ENCODE data around the gene UNC13D. TPM values are rescaled to one million over a fixed set of nuclear protein-coding genes. Genes with fewer than 3 reads are reported as not detected.
A peak's percentile ranks its signal among the peaks of the same experiment; 100 is the strongest.
"Not testable (repeated sequence)": the region's sequence is repeated elsewhere in the genome, so short reads cannot be mapped to it uniquely, and the experiment has no call there.

Gene UNC13D
- total RNA-seq, 1 donor from 2014 or later = 7.1 TPM

- TF ChIP-seq CTCF (conservative IDR thresholded peaks at IDR 0.05) = no peak
- peaks cover 43% of the 10 kb centered on the region for H3K4me1 Mint-ChIP-seq (ENCODE audit: unreplicated experiment)
- peaks cover 5% of the 10 kb centered on the region for H3K27me3 Mint-ChIP-seq
- H3K4me3 Mint-ChIP-seq = peak overlapping the region; percentile 98
- peak overlapping the region; percentile 100 for H3K27ac Mint-ChIP-seq
- DNase-seq (ENCODE audit: extremely low spot score, unreplicated experiment) = no peak
- peaks cover 38% of the 10 kb centered on the region for H3K36me3 Mint-ChIP-seq
- peaks cover 5% of the 10 kb centered on the region for H3K9me3 Mint-ChIP-seq
These were observed 64.0 kb downstream of the UNC13D start for GRCh38 chr17:75779987-75780889.

DNA sequence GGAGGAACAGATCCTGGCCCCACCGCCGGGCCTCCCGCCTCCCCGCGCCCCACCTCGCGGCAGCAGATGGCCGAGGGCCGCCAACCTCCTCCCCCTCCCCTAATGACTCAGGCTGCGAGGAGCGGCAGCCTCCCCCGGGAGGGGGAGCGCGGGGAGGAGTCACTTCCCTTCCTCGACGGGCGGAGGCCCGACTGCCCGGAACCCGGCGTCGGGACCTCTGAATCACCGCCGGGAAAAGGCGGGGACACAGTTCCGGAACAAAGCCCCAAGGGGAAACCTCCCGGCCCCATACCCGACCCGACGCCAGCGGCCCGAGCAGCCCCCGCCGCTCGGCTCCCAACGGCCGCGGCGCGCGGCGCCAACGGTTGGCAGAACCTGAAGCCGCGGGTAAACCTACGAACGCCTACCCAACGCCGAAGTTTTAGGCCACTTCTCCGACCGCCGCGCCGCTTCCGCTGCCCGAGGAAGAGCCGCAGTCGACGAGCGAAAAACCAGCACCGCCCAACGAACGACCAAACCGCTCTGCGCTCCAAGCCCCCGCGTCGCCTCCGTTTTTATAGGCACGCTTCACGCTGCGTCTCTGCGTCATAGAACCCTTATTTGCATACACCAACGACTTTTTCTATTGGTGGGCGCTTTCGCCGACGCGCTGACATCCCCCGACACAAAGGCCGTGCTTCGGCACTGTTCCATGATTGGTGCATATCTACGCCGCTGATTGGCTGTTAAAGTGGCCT lies 64.8 kb downstream of the UNC13D start:
- peaks cover 38% of the 10 kb centered on the region for H3K36me3 Mint-ChIP-seq
- TF ChIP-seq CTCF (conservative IDR thresholded peaks at IDR 0.05) = peak; percentile 31
- H3K9me3 Mint-ChIP-seq = peaks cover 5% of the 10 kb centered on the region
- peaks cover 5% of the 10 kb centered on the region for H3K27me3 Mint-ChIP-seq
- peaks cover 42% of the 10 kb centered on the region for H3K4me1 Mint-ChIP-seq (ENCODE audit: unreplicated experiment)
- peak; percentile 94 for DNase-seq (ENCODE audit: extremely low spot score, unreplicated experiment)
- peak overlapping the region; percentile 100 for H3K27ac Mint-ChIP-seq
- H3K4me3 Mint-ChIP-seq = peak overlapping the region; percentile 98

- peaks cover 5% of the 10 kb centered on the region for H3K9me3 Mint-ChIP-seq
- H3K4me1 Mint-ChIP-seq (ENCODE audit: unreplicated experiment) = peaks cover 41% of the 10 kb centered on the region
- peak; percentile 82 for TF ChIP-seq CTCF (conservative IDR thresholded peaks at IDR 0.05)
- H3K27ac Mint-ChIP-seq = peak overlapping the region; percentile 82
- H3K27me3 Mint-ChIP-seq = peaks cover 5% of the 10 kb centered on the region
- no peak for DNase-seq (ENCODE audit: extremely low spot score, unreplicated experiment)
- peaks cover 38% of the 10 kb centered on the region for H3K36me3 Mint-ChIP-seq
- peak overlapping the region; percentile 98 for H3K4me3 Mint-ChIP-seq
These were observed 65.3 kb downstream of the UNC13D start for GRCh38 chr17:75778861-75779249.

- Mint-ChIP-seq H3K4me1 (ENCODE audit: unreplicated experiment) (peaks cover 36% of the 10 kb centered on the region), H3K36me3 (peaks cover 38% of the 10 kb centered on the region), H3K27ac (peak overlapping the region; percentile 82), H3K4me3 (peak overlapping the region; percentile 98)
- DNase-seq (ENCODE audit: extremely low spot score, unreplicated experiment); H3K27me3 Mint-ChIP-seq; H3K9me3 Mint-ChIP-seq: not testable (repeated sequence)
These were observed 65.9 kb downstream of the UNC13D start for GRCh38 chr17:75778066-75778860.

DNA sequence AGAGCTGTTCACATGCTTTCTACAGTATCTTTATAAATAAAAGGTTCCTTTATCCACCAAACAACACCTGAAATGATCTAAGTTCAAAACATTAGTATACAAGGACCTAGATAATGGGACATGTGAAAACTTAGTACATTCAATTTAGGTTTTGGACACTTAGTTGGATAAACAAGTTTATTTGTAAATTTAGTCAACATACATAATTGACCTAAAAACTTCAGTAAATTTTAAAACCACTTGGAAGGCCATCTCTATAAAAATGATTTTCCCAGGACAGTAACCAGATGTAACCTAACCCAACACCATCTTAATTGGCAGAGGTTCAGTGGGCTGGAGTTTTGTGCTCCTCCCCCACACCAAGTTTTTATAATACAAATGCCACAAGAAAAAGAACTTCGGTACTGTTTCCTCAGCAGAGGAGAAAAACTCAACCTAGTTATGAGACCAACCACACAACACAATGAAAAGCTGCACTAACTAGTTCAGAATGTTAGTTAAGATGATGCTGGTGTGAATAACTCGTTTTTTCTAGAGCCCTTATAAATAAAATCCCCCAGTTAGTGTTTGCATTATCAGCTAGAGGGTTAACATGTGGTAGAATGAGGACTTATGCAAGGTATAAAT lies 66.8 kb downstream of the UNC13D start:
- no peak for TF ChIP-seq CTCF (conservative IDR thresholded peaks at IDR 0.05)
- peak overlapping the region; percentile 98 for H3K4me3 Mint-ChIP-seq
- peaks cover 38% of the 10 kb centered on the region for H3K36me3 Mint-ChIP-seq
- H3K27me3 Mint-ChIP-seq = peaks cover 5% of the 10 kb centered on the region
- peaks cover 31% of the 10 kb centered on the region for H3K4me1 Mint-ChIP-seq (ENCODE audit: unreplicated experiment)
- no peak for DNase-seq (ENCODE audit: extremely low spot score, unreplicated experiment)
- peaks cover 5% of the 10 kb centered on the region for H3K9me3 Mint-ChIP-seq
- peak overlapping the region; percentile 82 for H3K27ac Mint-ChIP-seq

Small RNAs within 50 kb of the gene (microRNA-seq; reads per million reads assigned to microRNA genes)
- not detected for gene MIR4738

Other genes with a start within 250 kb of the UNC13D start
- 9.3 and 17.7 TPM in 2 replicates for gene SMIM5, start 211.0 kb downstream of the UNC13D start, total RNA-seq (ENCODE audit: low replicate concordance)
- gene RECQL5, start 177.2 kb downstream of the UNC13D start, total RNA-seq (ENCODE audit: low replicate concordance) = 64.7 and 90.4 TPM in 2 replicates
- gene SAP30BP, start 177.1 kb downstream of the UNC13D start, total RNA-seq (ENCODE audit: low replicate concordance) = 88.1 and 89.3 TPM in 2 replicates
- 26.4 and 57.8 TPM in 2 replicates for gene ITGB4, start 122.9 kb downstream of the UNC13D start, total RNA-seq (ENCODE audit: low replicate concordance)
- gene GALK1, start 79.2 kb downstream of the UNC13D start, total RNA-seq (ENCODE audit: low replicate concordance) = 33.0 and 59.8 TPM in 2 replicates
- 41.9 and 49.7 TPM in 2 replicates for gene UNK, start 59.6 kb downstream of the UNC13D start, total RNA-seq (ENCODE audit: low replicate concordance)
- 43.0 and 49.9 TPM in 2 replicates for gene WBP2, start 10.9 kb upstream of the UNC13D start, total RNA-seq (ENCODE audit: low replicate concordance)
- gene TRIM47, start 34.2 kb upstream of the UNC13D start, total RNA-seq (ENCODE audit: low replicate concordance) = 1.9 and 3.1 TPM in 2 replicates
- 8.1 and 19.0 TPM in 2 replicates for gene TRIM65, start 52.5 kb upstream of the UNC13D start, total RNA-seq (ENCODE audit: low replicate concordance)
- 93.5 and 113 TPM in 2 replicates for gene MRPL38, start 60.5 kb upstream of the UNC13D start, total RNA-seq (ENCODE audit: low replicate concordance)
- gene FBF1, start 96.6 kb upstream of the UNC13D start, total RNA-seq (ENCODE audit: low replicate concordance) = 18.7 and 27.5 TPM in 2 replicates
- 48.5 and 84.6 TPM in 2 replicates for gene ACOX1, start 134.8 kb upstream of the UNC13D start, total RNA-seq (ENCODE audit: low replicate concordance)
- gene TEN1, start 134.8 kb upstream of the UNC13D start, total RNA-seq (ENCODE audit: low replicate concordance) = 15.9 and 31.2 TPM in 2 replicates
- gene CDK3, start 156.5 kb upstream of the UNC13D start, total RNA-seq (ENCODE audit: low replicate concordance) = 11.5 and 14.1 TPM in 2 replicates
- gene EVPL, start 182.9 kb upstream of the UNC13D start, total RNA-seq (ENCODE audit: low replicate concordance) = 31.9 and 116 TPM in 2 replicates
- gene SRP68, start 228.1 kb upstream of the UNC13D start, total RNA-seq (ENCODE audit: low replicate concordance) = 86.7 and 89.6 TPM in 2 replicates
- gene GALR2, start 230.4 kb upstream of the UNC13D start, total RNA-seq (ENCODE audit: low replicate concordance) = 0.94 and 1.3 TPM in 2 replicates
- gene ZACN, start 234.8 kb upstream of the UNC13D start, total RNA-seq (ENCODE audit: low replicate concordance) = 0.29 TPM in 1 of 2 replicates, not detected in the other

All from type B pancreatic cell (in vitro differentiated cells).